HG03342 (cell line): Measurements from ENCODE around the gene CRHBP.
"Not testable (repeated sequence)": the region's sequence is repeated elsewhere in the genome, so short reads cannot be mapped to it uniquely, and the experiment has no call there.

ENCODE experiments used
- ATAC-seq: cut with Tn5 transposase; IDR thresholded peaks from one replicate; pipeline ENCODE4 v1.9.1; 2021; ENCODE audit warnings: mild to moderate bottlenecking, moderate library complexity; ENCODE audit not compliant: unreplicated experiment

Gene CRHBP

GRCh38 chr5:76952795-76953536 lies at the start of gene CRHBP:
CRHBP (plus strand) TSS chr5:76953045; CDS start chr5:76953135, 90 bp downstream.
- no peak for ATAC-seq

GRCh38 chr5:76908166-76908565 lies 44.7 kb upstream of the CRHBP start:
- no peak for ATAC-seq

GRCh38 chr5:76910344-76910933 lies 42.4 kb upstream of the CRHBP start:
- not testable (repeated sequence) for ATAC-seq

GRCh38 chr5:76914671-76915070 lies 38.2 kb upstream of the CRHBP start:
- not testable (repeated sequence) for ATAC-seq

- no peak for ATAC-seq
These were observed 34.3 kb upstream of the CRHBP start for GRCh38 chr5:76918539-76918938.

- ATAC-seq = no peak
These were observed 32.4 kb upstream of the CRHBP start for GRCh38 chr5:76920491-76920890.

GRCh38 chr5:76926329-76927105 lies 26.3 kb upstream of the CRHBP start:
- no peak for ATAC-seq

- ATAC-seq = no peak
These were observed 24.9 kb upstream of the CRHBP start for GRCh38 chr5:76927961-76928360.

- no peak for ATAC-seq
These were observed 22.8 kb upstream of the CRHBP start for GRCh38 chr5:76930083-76930482.

- ATAC-seq = no peak
These were observed 14.7 kb upstream of the CRHBP start for GRCh38 chr5:76938177-76938576.

GRCh38 chr5:76941000-76941399 lies 11.8 kb upstream of the CRHBP start:
- no peak for ATAC-seq

GRCh38 chr5:76941442-76941841 lies 11.4 kb upstream of the CRHBP start:
- ATAC-seq = no peak

- no peak for ATAC-seq
These were observed 10.3 kb upstream of the CRHBP start for GRCh38 chr5:76942581-76942980.

- ATAC-seq = no peak
These were observed 9.8 kb upstream of the CRHBP start for GRCh38 chr5:76943006-76943405.

- no peak for ATAC-seq
These were observed 8.2 kb upstream of the CRHBP start for GRCh38 chr5:76944638-76945037.

GRCh38 chr5:76945238-76945637 lies 7.6 kb upstream of the CRHBP start:
- ATAC-seq = not testable (repeated sequence)

GRCh38 chr5:76946090-76946489 lies 6.8 kb upstream of the CRHBP start:
- no peak for ATAC-seq

- ATAC-seq = no peak
These were observed 5.8 kb upstream of the CRHBP start for GRCh38 chr5:76947082-76947503.

- ATAC-seq = no peak
These were observed 922 bp downstream of the CRHBP start for GRCh38 chr5:76953551-76954382.

- ATAC-seq = no peak
These were observed 1.5 kb downstream of the CRHBP start for GRCh38 chr5:76954383-76954763.

GRCh38 chr5:76956033-76956432 lies 3.2 kb downstream of the CRHBP start:
- ATAC-seq = no peak
